ENCODE measurements around the gene HNRNPLL. TPM values are rescaled to one million over a fixed set of nuclear protein-coding genes. Genes with fewer than 3 reads are reported as not detected.
A peak's percentile ranks its signal among the peaks of the same experiment; 100 is the strongest.

The HNRNPLL gene
- total RNA-seq, 2 donors from 2014 or later: 63.7 to 80.7 TPM

GRCh38 chr2:38598200-38598990, 4.3 kb downstream of the HNRNPLL start:
- no peaks in the 10 kb centered on the region for H3K9me3 Mint-ChIP-seq
- H3K4me3 Mint-ChIP-seq: peak overlapping the region; percentile 92 to 94
- H3K4me1 Mint-ChIP-seq (ENCODE audit: low read depth): peaks cover 59% of the 10 kb centered on the region
- peaks cover 4 to 9% of the 10 kb centered on the region in 2 donors for H3K36me3 Mint-ChIP-seq (ENCODE audit: insufficient read depth in 2 of 2)
- DNase-seq (no peak), ATAC-seq (replicated peaks in 1 of 2) (no peak)
- no peaks in the 10 kb centered on the region for H3K27me3 Mint-ChIP-seq (ENCODE audit: low read depth)
- peak overlapping the region; percentile 78 for H3K27ac Mint-ChIP-seq

GRCh38 chr2:38597115-38597514, 5.6 kb downstream of the HNRNPLL start:
- Mint-ChIP-seq H3K9me3 (no peaks in the 10 kb centered on the region), H3K27me3 (ENCODE audit: low read depth) (no peaks in the 10 kb centered on the region), H3K4me3 (peak overlapping the region; percentile 92 to 94), H3K4me1 (ENCODE audit: low read depth) (peaks cover 66% of the 10 kb centered on the region), H3K36me3 (ENCODE audit: insufficient read depth in 2 of 2) (peaks cover 4 to 7% of the 10 kb centered on the region in 2 donors), H3K27ac (peak overlapping the region; percentile 78)
- ATAC-seq (replicated peaks in 1 of 2): no peak
- DNase-seq: no peak

- Mint-ChIP-seq H3K36me3 (ENCODE audit: insufficient read depth in 2 of 2) (peaks cover 2 to 5% of the 10 kb centered on the region in 2 donors), H3K4me3 (peak overlapping the region; percentile 92 to 94), H3K27ac (peak overlapping the region; percentile 78), H3K27me3 (ENCODE audit: low read depth) (no peaks in the 10 kb centered on the region), H3K9me3 (no peaks in the 10 kb centered on the region), H3K4me1 (ENCODE audit: low read depth) (peaks cover 66% of the 10 kb centered on the region)
- ATAC-seq (replicated peaks in 1 of 2) (no peak), DNase-seq (no peak)
These were observed 6.5 kb downstream of the HNRNPLL start for GRCh38 chr2:38596229-38596628.

GRCh38 chr2:38592951-38593350, 9.8 kb downstream of the HNRNPLL start:
- no peak for DNase-seq
- Mint-ChIP-seq H3K4me3 (peak overlapping the region; percentile 23 to 76), H3K4me1 (ENCODE audit: low read depth) (peaks cover 53% of the 10 kb centered on the region), H3K27me3 (ENCODE audit: low read depth) (no peaks in the 10 kb centered on the region), H3K9me3 (peaks cover under 1% of the 10 kb centered on the region in 2 donors), H3K36me3 (ENCODE audit: insufficient read depth in 2 of 2) (peaks cover 2 to 12% of the 10 kb centered on the region in 2 donors), H3K27ac (peak overlapping the region; percentile 94)
- ATAC-seq (replicated peaks in 1 of 2): peak in 1 of 2 donors; percentile 54

GRCh38 chr2:38591152-38591551, 11.6 kb downstream of the HNRNPLL start:
- peak overlapping the region in 1 of 2 donors; percentile 73 for H3K4me3 Mint-ChIP-seq

GRCh38 chr2:38590053-38590452, 12.7 kb downstream of the HNRNPLL start:
- H3K27ac Mint-ChIP-seq: peak overlapping the region; percentile 93
- no peak for ATAC-seq (replicated peaks in 1 of 2)

More at GRCh38 chr2:38591152-38591551, 11.6 kb downstream of the HNRNPLL start:
- Mint-ChIP-seq H3K4me1 (ENCODE audit: low read depth) (peaks cover 48% of the 10 kb centered on the region), H3K27me3 (ENCODE audit: low read depth) (no peaks in the 10 kb centered on the region), H3K27ac (peak overlapping the region; percentile 93), H3K36me3 (ENCODE audit: insufficient read depth in 2 of 2) (peaks cover 5 to 19% of the 10 kb centered on the region in 2 donors), H3K9me3 (peaks cover 2 to 4% of the 10 kb centered on the region in 2 donors)
- ATAC-seq (replicated peaks in 1 of 2): no peak
- DNase-seq: no peak

GRCh38 chr2:38586931-38587330, 15.8 kb downstream of the HNRNPLL start:
- peak overlapping the region; percentile 97 for H3K27ac Mint-ChIP-seq
- DNase-seq (no peak), ATAC-seq (replicated peaks in 1 of 2) (no peak)
- peaks cover 4 to 22% of the 10 kb centered on the region in 2 donors for H3K36me3 Mint-ChIP-seq (ENCODE audit: insufficient read depth in 2 of 2)
- H3K9me3 Mint-ChIP-seq: peaks cover 2 to 4% of the 10 kb centered on the region in 2 donors
- H3K4me3 Mint-ChIP-seq: peak overlapping the region in 1 of 2 donors; percentile 22
- peaks cover 38% of the 10 kb centered on the region for H3K4me1 Mint-ChIP-seq (ENCODE audit: low read depth)
- H3K27me3 Mint-ChIP-seq (ENCODE audit: low read depth): no peaks in the 10 kb centered on the region

More at GRCh38 chr2:38590053-38590452, 12.7 kb downstream of the HNRNPLL start:
- peaks cover 50% of the 10 kb centered on the region for H3K4me1 Mint-ChIP-seq (ENCODE audit: low read depth)
- H3K27me3 Mint-ChIP-seq (ENCODE audit: low read depth): no peaks in the 10 kb centered on the region
- H3K9me3 Mint-ChIP-seq: peaks cover 2 to 4% of the 10 kb centered on the region in 2 donors
- peak overlapping the region in 1 of 2 donors; percentile 73 for H3K4me3 Mint-ChIP-seq
- DNase-seq: no peak
- H3K36me3 Mint-ChIP-seq (ENCODE audit: insufficient read depth in 2 of 2): peaks cover 4 to 19% of the 10 kb centered on the region in 2 donors

GRCh38 chr2:38584881-38585280, 17.8 kb downstream of the HNRNPLL start:
- ATAC-seq (replicated peaks in 1 of 2): no peak
- peak overlapping the region; percentile 38 for H3K27ac Mint-ChIP-seq
- H3K4me3 Mint-ChIP-seq: peak overlapping the region in 1 of 2 donors; percentile 39
- no peaks in the 10 kb centered on the region for H3K27me3 Mint-ChIP-seq (ENCODE audit: low read depth)
- no peak for DNase-seq
- peaks cover 2 to 4% of the 10 kb centered on the region in 2 donors for H3K9me3 Mint-ChIP-seq
- H3K36me3 Mint-ChIP-seq (ENCODE audit: insufficient read depth in 2 of 2): peaks cover 4 to 24% of the 10 kb centered on the region in 2 donors
- H3K4me1 Mint-ChIP-seq (ENCODE audit: low read depth): peaks cover 35% of the 10 kb centered on the region

- ATAC-seq (replicated peaks in 1 of 2) (no peak), DNase-seq (no peak)
- Mint-ChIP-seq H3K36me3 (ENCODE audit: insufficient read depth in 2 of 2) (peaks cover 4 to 27% of the 10 kb centered on the region in 2 donors), H3K4me1 (ENCODE audit: low read depth) (peaks cover 29% of the 10 kb centered on the region), H3K4me3 (no peak overlapping the region), H3K27me3 (ENCODE audit: low read depth) (no peaks in the 10 kb centered on the region), H3K9me3 (peaks cover 2 to 4% of the 10 kb centered on the region in 2 donors), H3K27ac (no peak overlapping the region)
These were observed 18.7 kb downstream of the HNRNPLL start for GRCh38 chr2:38583994-38584393.

GRCh38 chr2:38583524-38583923, 19.2 kb downstream of the HNRNPLL start:
- no peaks in the 10 kb centered on the region for H3K27me3 Mint-ChIP-seq (ENCODE audit: low read depth)
- H3K9me3 Mint-ChIP-seq: peaks cover 2 to 4% of the 10 kb centered on the region in 2 donors
- H3K27ac Mint-ChIP-seq: no peak overlapping the region
- H3K4me3 Mint-ChIP-seq: peak overlapping the region in 1 of 2 donors; percentile 31
- peaks cover 6 to 28% of the 10 kb centered on the region in 2 donors for H3K36me3 Mint-ChIP-seq (ENCODE audit: insufficient read depth in 2 of 2)
- peaks cover 33% of the 10 kb centered on the region for H3K4me1 Mint-ChIP-seq (ENCODE audit: low read depth)
- ATAC-seq (replicated peaks in 1 of 2) (no peak), DNase-seq (no peak)

GRCh38 chr2:38581193-38582147, 21.3 kb downstream of the HNRNPLL start:
- DNase-seq (peak; percentile 35 to 37), ATAC-seq (replicated peaks in 1 of 2) (peak; percentile 71 to 72)
- Mint-ChIP-seq H3K4me3 (peak overlapping the region in 1 of 2 donors; percentile 47), H3K27ac (peak overlapping the region; percentile 68), H3K9me3 (no peaks in the 10 kb centered on the region), H3K36me3 (ENCODE audit: insufficient read depth in 2 of 2) (peaks cover 3 to 22% of the 10 kb centered on the region in 2 donors), H3K4me1 (ENCODE audit: low read depth) (peaks cover 34% of the 10 kb centered on the region), H3K27me3 (ENCODE audit: low read depth) (no peaks in the 10 kb centered on the region)

GRCh38 chr2:38580115-38580636, 22.6 kb downstream of the HNRNPLL start:
- no peak for DNase-seq

More at GRCh38 chr2:38580115-38580636, 22.6 kb downstream of the HNRNPLL start:
- no peak overlapping the region for H3K4me3 Mint-ChIP-seq
- ATAC-seq (replicated peaks in 1 of 2): no peak
- peaks cover 5 to 25% of the 10 kb centered on the region in 2 donors for H3K36me3 Mint-ChIP-seq (ENCODE audit: insufficient read depth in 2 of 2)
- no peaks in the 10 kb centered on the region for H3K9me3 Mint-ChIP-seq
- no peaks in the 10 kb centered on the region for H3K27me3 Mint-ChIP-seq (ENCODE audit: low read depth)
- peaks cover 30% of the 10 kb centered on the region for H3K4me1 Mint-ChIP-seq (ENCODE audit: low read depth)
- no peak overlapping the region for H3K27ac Mint-ChIP-seq

All from activated T-cell treated with anti-CD3 and anti-CD28 coated beads, Interleukin-2, amount 50 U/mL, for 72 hours (primary cell).